ENCODE results near the gene ASCL4.

The ASCL4 gene

GRCh38 chr12:107803092-107803491 lies 28.6 kb downstream of the ASCL4 start:
- TF ChIP-seq, protein P1, sequence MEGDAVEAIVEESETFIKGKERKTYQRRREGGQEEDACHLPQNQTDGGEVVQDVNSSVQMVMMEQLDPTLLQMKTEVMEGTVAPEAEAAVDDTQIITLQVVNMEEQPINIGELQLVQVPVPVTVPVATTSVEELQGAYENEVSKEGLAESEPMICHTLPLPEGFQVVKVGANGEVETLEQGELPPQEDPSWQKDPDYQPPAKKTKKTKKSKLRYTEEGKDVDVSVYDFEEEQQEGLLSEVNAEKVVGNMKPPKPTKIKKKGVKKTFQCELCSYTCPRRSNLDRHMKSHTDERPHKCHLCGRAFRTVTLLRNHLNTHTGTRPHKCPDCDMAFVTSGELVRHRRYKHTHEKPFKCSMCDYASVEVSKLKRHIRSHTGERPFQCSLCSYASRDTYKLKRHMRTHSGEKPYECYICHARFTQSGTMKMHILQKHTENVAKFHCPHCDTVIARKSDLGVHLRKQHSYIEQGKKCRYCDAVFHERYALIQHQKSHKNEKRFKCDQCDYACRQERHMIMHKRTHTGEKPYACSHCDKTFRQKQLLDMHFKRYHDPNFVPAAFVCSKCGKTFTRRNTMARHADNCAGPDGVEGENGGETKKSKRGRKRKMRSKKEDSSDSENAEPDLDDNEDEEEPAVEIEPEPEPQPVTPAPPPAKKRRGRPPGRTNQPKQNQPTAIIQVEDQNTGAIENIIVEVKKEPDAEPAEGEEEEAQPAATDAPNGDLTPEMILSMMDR (IDR thresholded peaks at IDR 0.05; ENCODE audit: control insufficient read depth, extremely low read depth, insufficient read depth): no peak
- no peak for DNase-seq (ENCODE audit: low read depth)

DNA sequence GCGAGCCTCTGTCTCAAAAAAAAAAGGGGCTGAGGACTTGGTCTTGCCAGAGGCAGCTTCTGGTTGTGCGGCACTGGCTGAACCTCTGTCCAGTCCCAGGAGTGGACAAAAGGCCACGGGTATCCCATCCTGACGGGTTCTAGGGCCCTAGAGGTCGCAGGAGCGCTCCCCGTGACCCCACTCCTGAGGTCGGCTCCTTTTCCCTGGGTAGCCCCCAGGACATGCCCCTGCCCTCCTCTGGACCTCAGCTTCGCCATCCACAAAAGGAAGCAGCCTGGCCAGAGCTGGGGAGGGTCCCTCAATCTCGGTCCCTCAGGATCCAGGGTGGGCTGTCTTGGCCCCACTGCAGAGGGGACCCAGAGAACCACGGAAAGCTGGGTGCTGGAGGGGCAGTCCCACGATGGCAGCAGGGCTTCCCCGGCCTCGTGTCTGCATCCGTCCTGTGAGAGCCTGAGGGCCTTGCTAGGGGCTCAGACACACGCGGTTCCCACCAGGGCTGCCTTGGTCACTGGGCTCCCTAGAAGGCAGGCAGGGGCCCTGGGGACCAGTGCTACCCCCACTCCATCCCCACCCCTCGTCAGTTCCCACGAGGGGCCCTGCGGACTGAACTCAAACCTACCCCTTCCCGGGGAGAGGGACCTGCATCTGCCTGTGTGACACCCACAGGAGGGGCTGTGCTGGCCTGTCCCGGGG lies 31.1 kb downstream of the ASCL4 start:
- no peak overlapping the region for H3K4me3 ChIP-seq (ENCODE audit: low read depth, low read length)
- TF ChIP-seq, protein P1 (IDR thresholded peaks at IDR 0.05; ENCODE audit: control insufficient read depth, extremely low read depth, insufficient read depth): no peak
- no peak for DNase-seq (ENCODE audit: low read depth)

More at GRCh38 chr12:107803092-107803491, 28.6 kb downstream of the ASCL4 start:
- no peak overlapping the region for H3K4me3 ChIP-seq (ENCODE audit: low read depth, low read length)

- DNase-seq (ENCODE audit: low read depth): no peak
- TF ChIP-seq, protein P1 (IDR thresholded peaks at IDR 0.05; ENCODE audit: control insufficient read depth, extremely low read depth, insufficient read depth): no peak
- H3K4me3 ChIP-seq (ENCODE audit: low read depth, low read length): no peak overlapping the region
Observed at GRCh38 chr12:107807471-107808150, 33.1 kb downstream of the ASCL4 start.

- no peak overlapping the region for H3K4me3 ChIP-seq (ENCODE audit: low read depth, low read length)
- TF ChIP-seq, protein P1 (IDR thresholded peaks at IDR 0.05; ENCODE audit: control insufficient read depth, extremely low read depth, insufficient read depth): no peak
- DNase-seq (ENCODE audit: low read depth): no peak
Observed at GRCh38 chr12:107817250-107817649, 42.7 kb downstream of the ASCL4 start.

GRCh38 chr12:107818984-107819383 lies 44.5 kb downstream of the ASCL4 start:
- DNase-seq (ENCODE audit: low read depth): no peak
- TF ChIP-seq, protein P1 (IDR thresholded peaks at IDR 0.05; ENCODE audit: control insufficient read depth, extremely low read depth, insufficient read depth): no peak
- no peak overlapping the region for H3K4me3 ChIP-seq (ENCODE audit: low read depth, low read length)

DNA sequence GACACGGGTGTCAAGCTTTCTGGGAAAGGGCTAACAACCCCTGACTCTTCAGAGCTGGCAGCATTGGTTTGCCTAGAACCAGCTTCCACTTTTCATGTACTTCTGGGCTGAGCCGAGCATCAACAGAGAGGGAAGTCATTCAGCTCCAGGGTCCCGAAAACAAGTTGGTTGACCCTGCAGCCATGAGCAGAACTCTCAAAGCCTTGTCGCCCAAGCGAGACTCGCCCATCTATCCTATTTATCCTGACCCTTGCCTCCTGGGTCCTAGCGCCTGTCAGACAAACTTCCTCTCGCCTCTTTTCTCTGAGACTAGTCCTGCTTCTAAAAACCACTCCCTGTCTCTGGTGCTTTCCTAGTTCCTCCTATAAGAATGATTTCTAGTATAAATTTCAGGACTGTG lies 47.9 kb downstream of the ASCL4 start:
- 0 out of 2 replicates have a peak overlapping the region, but pooled peaks have one; percentile 19 for H3K4me3 ChIP-seq (ENCODE audit: low read depth, low read length)
- TF ChIP-seq, protein P1 (IDR thresholded peaks at IDR 0.05; ENCODE audit: control insufficient read depth, extremely low read depth, insufficient read depth): no peak
- DNase-seq (ENCODE audit: low read depth): no peak

All from LNCaP clone FGC (cell line).